A204.1 (cell line): ENCODE measurements around the gene CFAP298.
A peak's percentile ranks its signal among the peaks of the same experiment; 100 is the strongest.
"Not testable (repeated sequence)": the region's sequence is repeated elsewhere in the genome, so short reads cannot be mapped to it uniquely, and the experiment has no call there.

Source experiments
- FAIRE-seq: peaks from 2 replicates; lab custom pipeline; 2012; peaks lifted over from hg19 to GRCh38; lab: Jason Lieb, UNC

Gene CFAP298

DNA sequence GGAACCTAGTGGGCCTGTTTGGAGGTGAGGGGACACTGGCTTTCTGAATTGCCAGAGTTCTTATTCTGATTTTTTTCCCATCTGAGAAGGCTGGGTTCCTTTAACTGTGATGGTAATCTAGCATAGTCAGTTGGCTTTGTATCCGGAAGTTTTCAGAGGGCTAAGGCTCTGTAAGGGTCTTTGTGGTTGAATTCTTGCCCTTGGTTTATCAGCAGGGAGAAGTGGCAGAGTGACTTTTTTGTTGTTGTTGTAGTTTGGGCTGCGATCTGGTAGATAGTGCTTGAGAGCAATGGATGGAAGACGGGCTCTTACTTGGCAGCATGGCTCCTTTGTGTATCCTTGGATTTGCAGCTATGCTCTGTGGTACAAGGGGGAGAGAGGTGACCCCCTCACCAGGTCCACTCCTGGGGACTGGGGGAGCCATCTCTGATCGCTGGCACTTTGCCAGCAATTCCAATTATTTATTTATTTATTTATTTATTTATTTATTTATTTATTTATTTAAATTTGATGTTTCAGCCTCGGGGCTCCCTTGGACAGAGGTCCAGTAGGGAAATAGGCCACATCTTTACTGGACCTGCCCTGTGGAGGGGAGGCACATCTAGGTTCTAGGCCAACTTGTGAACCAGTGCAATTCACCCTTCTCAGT lies 45.3 kb downstream of the CFAP298 start:
- FAIRE-seq: no peak

- FAIRE-seq: no peak
Measured at GRCh38 chr21:32565856-32566465, 46.2 kb downstream of the CFAP298 start.

DNA sequence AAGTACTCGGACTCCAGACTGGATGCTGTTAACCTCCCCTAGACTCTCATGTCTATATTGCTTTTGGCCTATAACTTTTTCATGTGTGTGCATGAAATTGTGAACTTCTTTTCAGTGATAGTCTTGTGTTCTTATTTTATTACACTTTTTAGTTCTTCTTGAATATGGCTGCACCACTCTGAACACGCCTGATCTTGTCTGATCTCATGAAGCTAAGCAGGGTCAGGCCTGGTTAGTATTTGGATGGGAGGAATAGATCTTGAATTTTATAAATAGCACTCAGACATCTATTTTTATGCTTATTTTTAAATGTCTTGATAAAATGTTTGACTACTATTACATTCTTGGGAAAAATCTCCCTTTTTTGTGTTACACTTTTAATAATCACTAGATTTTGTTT lies 49.3 kb downstream of the CFAP298 start:
- no peak for FAIRE-seq

DNA sequence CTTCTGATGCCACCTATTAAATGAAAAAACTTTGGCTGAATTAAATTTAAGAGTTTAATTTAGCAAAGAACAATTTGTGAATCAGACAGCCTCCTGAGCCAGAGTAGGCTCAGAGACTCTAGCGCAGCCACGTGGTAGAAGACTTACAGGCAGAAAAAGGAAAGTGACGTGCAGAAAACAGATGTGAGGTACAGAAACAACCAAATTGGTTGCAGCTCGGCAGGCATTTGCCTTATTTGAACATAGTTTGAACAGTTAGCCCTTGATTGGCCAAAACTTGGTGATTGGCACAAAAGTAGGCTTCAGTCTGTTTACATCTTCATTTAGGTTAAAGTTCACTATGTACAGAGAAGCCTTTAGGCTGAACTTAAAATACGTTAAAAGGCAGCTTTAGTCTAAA lies 49.8 kb downstream of the CFAP298 start:
- no peak for FAIRE-seq

- not testable (repeated sequence) for FAIRE-seq
Measured at GRCh38 chr21:32561476-32561875, 50.7 kb downstream of the CFAP298 start.

- FAIRE-seq: no peak
Measured at GRCh38 chr21:32560896-32561295, 51.3 kb downstream of the CFAP298 start.

DNA sequence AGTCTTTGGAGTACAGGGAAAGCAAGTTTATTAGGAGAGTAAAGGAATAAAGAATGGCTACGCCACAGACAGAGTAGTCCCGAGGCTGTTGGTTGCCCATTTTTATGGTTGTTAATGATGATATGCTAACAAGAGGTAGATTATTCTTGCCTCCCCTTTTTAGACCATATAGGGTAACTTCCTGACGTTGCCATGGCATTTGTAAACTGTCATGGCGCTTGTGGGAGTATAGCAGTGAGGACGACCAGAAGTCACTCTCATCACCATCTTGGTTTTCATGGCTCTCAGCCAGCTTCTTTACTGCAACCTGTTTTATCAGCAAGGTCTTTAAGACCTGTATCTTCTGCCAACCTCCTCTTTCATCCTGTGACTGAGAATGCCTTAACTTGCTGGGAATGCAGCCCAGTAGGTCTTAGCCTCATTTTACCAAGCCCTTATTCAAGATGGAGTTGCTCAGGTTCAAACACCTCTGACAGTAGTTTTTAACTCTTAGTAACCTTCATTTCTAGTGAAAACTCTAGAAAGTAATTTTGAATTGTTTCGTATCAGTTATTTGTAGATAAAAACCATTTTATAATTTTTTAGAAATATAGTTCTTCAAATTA lies 53.1 kb downstream of the CFAP298 start:
- FAIRE-seq: peak; percentile 94

DNA sequence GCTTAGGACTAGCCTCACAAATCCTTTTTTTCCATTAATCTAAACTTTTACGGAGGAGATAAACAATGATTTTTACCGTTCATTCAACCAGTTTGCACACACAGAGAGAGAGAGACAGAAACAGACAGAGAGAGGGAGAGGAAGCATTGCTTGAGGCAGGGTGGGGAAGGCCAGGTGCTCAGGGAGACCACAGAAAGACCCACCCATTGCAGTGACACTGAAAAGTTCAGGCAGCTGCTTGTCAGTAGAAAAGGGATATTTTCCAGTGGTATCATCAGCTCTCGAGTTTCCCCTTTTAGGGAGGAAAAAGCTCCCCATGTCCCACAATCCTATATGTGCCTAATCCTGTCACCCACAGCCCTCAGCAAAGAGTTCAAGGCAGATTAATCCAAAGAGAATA lies 54.1 kb downstream of the CFAP298 start:
- no peak for FAIRE-seq

DNA sequence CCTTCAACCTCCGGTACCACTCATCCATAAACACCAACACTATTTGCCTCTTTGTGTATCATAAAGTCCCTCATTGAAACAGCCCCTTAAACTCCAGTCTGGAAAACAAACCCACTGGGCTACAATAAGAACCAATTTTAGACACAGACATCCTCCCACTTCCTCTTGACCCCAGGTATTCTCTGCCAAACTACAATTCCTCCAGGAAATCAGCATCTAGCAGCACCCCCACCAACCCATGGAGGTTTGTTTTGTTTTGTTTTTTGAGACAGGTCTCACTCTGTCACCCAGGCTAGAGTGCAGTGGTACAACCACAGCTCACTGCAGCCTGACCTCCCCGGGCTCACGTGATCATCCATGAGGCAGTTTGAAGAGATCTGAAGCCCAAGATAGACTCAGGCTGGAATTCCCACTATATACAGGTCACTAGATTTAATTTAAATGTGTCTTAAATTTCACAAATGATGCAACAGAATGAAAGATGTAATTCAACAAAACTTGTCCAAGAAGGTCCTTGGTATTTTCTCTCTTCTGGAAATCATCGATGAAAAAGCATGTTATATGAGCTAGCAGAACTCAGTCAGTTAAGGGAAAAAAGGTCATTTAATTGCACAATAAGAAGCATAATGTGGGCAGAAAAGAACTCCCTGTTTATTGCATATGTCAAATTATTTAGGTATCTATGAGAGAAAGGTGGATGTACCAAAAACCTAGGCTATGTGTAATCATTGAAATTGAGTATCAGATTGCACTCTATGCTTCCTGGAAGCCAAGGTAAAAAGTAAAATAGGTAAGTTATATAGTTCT lies 57.1 kb downstream of the CFAP298 start:
- no peak for FAIRE-seq

DNA sequence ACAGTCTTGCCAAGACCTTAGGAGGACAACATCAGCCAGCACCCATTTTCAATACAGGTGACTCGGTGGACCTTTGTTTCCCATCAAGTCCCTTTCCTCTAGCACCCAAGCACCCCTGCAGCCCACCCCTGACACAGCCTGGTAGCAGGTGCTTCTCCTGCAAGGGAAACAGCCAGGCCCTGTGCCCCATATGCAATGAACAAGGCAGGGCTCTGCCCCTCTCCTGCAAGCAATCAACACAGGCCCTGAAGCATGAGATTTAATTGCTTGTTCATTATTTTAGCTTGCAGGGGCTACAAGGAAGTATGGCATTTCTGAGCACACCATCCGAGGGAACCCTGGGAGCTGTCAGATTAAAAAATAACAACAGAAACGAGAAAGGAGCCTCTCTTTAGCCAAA lies 62.3 kb downstream of the CFAP298 start:
- FAIRE-seq: no peak

- FAIRE-seq: no peak
Measured at GRCh38 chr21:32549440-32549839, 62.7 kb downstream of the CFAP298 start.
